IPS-11a (cell line): Measurements from ENCODE around the gene TMEM52.
"Not testable (repeated sequence)": the region's sequence is repeated elsewhere in the genome, so short reads cannot be mapped to it uniquely, and the experiment has no call there.

Experiments used
- H3K4me3 ChIP-seq: one replicate; pipeline ENCODE4 v1.5.1; 2013; ENCODE audit warnings: low read depth, low read length, control low read depth

TMEM52 gene

DNA sequence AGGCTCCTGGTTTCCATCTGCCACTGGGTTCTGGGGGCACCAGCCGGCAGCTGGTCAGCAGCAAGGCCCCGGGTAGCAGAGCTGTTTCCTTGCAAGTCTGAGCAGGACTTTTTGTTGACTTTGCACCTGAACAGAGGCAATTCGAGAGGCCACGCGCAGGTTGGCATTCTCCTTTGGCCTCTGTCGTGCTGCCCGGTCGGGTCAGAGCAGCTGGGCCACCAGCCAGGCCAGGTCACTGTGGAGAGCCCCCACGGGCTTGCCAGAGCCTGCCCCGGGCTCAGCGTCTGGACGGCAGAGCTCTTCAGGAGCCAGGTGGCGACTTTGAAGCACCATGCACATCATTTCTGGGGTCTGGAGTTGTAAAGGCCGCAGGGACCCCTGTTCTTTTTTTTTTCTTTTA lies 28.4 kb upstream of the TMEM52 start:
- H3K4me3 ChIP-seq, result no peak overlapping the region

DNA sequence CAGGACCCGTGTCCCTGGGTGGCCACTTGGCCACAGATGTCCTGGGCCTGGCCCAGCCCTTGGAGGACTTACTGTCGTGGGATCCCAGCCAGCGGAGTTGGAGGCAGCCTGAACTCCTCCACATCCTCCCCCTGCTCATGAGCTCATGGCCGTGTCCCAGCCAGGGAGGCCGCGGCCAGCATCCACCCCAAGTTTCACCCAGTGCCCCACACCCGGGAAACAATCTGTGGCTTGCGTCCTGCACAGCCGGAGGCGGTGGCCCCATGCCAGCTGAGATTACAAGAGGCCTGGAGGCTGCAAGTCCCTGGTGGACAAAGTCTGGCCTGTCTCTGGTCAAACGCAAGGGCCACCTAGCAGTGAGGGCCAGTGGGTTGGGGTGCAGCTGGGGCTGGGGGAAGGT lies 27.5 kb upstream of the TMEM52 start:
- H3K4me3 ChIP-seq, result no peak overlapping the region

DNA sequence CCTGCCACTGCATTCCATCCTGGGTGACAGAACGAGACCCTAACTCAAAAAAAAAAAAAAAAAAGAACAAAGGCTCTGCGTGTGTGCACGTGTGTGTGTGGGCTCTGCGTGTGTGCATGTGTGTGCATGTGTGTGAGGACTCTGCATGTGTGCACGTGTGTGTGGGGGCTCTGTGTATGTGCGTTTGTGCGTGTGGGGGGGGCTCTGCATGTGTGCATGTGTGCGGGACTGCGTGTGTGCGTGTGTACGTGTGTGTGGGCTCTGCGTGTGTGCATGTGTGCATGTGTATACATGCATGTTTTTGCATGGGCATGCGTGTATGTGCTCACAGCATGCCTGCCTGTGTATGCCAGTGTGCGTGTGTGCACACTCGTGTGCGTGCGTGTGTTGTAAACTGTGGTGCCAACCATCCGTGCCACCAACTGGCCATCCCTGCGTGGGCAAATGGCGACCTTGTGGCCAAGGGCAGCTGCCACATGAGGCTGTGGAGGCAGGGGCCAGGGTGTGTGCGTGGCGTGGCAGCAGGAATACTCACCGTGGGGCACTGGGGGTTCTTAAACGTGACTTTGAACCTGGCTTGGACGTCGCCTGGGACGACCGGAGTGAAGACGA lies 26.8 kb upstream of the TMEM52 start:
- H3K4me3 ChIP-seq, result no peak overlapping the region

DNA sequence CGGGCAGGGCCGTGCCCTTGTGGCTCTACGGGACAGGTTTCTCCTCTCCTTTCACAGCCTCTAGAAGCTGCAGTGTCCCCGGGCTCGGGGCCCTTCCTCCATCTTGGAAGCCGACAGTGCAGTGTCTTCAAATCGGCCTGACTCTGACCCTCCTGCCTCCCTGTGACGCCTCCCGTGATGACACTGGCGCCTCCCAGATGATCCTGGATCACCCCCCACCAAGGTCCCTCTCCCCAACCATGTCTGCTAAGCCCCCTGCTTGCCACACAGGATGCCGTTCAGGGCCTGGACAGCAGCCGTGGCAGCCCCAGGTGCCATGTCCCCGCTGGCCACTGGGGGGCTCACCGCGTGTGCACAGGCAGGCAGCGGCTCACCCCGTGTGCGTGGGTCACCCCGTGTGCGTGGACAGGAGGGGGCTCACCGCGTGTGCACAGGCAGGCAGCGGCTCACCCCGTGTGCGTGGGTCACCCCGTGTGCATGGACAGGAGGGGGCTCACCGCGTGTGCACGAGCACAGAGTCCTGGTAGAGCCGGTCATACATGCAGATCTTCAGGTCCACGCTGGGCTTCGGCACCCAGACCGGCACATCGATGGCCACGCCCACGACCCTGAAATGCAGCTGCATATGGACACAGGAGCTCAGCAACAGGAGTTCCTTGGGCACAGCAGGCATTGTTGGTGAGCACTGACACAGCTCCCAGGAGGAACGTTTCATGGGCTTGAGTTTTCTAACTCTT lies 24.9 kb upstream of the TMEM52 start:
- no peak overlapping the region for H3K4me3 ChIP-seq

DNA sequence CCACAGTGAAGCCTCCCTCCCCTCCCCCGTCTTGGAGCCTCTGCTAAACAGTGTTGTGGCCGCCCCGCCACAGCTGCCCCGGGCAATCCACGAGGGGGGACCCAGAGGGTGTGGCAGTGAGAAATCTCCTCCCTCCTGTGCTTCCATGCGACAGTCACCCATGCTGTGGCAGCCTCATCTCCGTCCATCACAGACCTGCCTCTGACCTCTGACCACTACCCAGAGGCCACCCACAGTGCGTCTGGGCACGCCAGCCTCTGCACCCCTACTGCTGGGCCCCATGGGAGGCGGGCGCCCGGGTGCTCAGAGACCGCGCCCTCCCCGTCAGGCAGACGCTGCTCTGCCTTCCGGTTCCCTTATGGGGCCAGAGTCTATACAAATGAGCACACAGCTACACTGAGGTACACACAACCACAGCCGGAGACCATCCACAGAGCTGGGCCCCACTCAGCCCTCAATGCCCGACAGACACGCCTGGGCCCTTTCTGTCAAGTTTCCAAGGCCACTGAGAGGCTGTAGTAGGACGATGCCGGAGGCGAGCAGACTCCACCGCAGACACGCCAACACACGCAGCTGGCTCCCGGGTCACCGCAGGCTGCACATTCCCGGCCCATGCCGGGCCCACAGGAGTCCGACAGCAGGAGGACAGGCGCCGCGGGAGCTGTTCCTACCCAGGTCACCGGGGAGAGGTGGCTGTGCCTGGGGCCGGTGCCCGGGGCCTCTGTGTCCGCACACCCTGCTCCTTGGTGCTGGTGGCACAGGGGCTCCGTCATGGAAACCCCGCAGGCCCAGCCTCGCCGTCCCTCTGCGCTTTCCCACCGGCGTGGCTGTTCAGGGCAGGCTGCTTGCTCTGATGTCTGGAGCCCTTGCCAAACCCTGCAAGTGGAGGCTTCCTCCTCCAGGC lies 23.9 kb upstream of the TMEM52 start:
- no peak overlapping the region for H3K4me3 ChIP-seq

DNA sequence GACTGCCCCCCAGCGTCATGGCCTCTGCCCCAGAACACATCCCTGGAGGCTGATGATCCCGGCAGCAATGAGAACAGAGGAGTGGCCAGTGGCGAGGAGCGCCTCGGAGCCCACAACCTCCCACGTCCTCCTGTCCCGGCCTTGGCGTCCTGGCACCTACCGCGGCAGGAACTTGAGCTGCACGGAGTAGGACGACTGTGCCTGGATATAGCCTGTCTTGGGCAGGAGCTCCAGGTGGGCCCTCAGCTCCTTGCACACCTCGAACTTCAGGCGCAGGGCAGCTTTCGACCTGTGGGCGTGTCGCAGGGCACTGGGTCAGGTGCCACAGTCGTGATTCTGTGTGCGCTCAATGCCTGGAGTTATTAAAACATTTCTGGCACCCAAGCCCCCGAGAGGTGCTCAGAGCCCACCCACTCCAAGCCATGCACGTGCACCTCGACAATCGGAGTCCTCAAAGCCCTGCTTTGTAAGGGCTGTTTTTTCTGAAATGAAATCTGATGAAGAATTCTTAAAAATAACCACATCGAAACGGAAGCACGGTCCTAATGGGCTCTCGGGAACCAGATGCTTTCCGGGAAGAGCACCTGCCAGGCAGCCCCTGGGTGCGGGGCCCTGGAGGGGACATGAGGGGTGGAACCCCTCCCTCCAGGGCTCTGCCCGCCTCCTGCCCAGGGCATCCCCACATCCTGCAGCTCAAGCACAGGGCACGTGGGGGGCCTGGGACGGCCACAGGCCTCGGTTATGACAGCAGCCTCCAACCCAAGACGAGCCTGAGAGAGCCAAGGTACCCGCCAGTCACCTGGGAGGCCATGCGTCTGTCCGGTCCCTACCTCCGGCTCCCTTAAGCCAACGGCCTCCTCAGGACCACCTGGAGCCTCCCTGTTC lies 23.0 kb upstream of the TMEM52 start:
- no peak overlapping the region for H3K4me3 ChIP-seq

DNA sequence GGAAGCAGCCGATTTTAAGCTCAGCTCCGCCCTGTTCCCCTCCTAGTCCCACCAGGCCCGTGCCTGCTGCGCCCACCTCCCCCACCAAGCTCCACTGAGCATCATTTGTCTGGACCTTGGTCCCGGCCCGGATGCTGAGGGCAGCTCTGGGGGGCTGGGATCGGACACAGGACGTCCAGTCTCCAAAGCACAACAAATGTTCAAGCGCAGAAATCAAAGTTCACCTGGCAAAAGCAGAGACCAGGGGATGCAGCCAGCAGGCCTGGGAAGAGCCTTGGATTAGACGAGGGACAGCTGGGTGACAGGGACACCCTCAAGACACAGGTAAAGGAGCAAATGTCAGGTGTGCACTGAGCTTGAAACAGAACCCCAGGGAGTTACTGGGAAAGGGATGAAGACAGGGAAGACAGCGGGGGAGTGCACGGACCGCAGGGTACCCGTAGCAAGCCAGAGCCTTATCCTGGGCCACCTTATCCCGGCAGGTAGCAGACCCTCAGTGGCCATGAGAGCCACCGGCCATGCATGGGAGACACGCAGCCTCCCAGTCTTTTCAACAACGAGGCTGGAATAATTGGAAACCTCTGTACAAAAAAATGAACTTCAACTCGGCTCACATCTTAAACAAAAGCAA lies 22.2 kb upstream of the TMEM52 start:
- no peak overlapping the region for H3K4me3 ChIP-seq

DNA sequence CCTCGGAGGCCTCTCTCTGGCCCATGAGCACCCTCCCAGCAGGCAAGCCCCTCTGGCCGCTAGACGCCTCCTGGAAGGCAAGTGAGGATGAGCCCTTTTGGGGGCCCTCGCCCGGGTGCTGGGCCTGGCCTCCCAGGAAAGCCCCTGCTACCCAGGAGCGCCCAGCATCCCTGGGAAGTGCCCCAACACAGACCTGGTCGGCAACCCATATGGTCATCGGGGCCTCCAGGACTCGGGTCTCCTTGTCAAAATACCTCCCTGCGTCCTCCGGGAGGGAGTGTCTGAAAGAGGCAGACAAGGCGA lies 21.0 kb upstream of the TMEM52 start:
- H3K4me3 ChIP-seq, result no peak overlapping the region

DNA sequence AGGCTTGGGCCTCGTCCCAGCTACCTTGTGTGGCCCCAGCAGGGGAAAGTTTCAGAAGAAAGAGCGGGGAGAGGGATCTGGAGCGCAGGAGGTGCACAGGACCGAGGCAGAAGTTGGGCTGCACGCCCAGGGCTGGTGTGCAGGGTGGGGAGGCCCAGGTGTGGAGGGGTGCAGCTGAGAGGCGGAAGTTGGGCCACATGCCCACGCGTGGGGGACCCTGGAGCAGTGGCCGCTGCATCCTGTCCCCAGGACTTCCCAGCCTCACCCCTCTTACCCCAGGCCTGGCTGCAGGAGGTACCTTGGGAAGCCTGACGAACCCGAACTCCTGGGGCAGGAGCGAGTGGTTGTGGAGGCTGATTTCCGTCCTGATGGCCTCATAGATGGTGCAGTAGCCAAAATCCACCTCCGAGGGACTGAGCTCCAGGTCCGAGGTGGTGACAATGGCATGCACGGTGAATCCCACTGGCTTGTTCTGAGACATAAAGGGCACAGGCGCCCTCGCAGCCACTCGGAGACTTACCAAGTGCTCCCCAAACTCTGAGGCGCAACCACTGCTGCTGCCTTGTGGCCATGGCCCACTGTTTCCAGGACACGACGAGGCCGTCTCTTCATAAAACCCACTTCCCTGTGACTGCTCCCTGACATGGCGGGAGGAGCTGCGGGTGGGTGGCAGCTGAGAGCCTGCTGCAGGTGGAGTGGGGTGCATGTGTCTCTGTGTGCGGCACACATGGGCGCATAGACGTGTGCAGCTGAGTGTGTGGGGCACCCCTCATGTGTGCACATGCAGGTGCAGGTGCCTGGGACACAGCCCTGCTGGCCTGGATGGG lies 20.4 kb upstream of the TMEM52 start:
- no peak overlapping the region for H3K4me3 ChIP-seq

DNA sequence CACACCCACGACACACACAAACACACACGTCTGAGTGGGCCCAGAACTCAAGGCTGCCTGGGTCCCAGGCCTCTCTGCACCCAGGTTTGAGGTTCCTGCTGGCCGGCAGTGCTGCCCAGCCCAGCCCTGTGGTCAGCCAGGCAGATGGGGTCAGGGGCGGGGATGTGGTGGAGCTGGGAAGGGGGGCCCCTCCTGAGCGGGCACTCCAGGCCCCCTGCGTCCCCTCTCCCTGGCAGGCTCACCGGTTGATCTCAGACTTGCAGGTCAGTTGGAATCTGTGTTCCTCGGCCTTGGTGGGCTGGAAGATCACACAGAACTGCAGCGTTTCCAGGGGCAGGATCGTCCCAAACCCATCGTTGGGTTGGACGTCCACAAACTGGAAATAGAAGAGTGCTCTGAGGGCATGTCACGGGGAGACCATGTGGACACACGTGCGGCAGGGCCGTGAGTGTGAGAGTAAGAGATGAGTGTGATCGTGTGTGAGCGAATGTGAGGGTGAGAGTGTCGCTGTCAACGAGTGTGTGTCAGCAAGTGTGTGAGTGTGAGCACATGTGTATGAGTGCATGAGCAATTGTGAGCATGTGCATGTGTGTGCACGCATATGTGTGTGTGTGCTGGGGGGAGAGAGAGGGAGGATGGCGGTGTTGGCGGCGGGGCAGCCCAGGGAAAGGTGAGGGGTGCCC lies 19.7 kb upstream of the TMEM52 start:
- H3K4me3 ChIP-seq, result no peak overlapping the region

DNA sequence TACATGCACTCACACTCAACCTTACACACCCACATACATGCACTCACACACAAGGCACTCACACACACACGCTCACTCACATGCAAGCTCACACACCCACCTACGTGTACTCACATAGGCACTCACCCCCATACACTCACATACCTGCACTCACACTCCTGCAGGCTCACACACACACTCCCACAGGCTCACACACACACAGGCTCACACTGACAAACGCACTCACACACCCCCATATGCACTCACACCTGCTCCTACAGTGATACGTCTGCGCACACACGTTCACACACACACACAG lies 19.1 kb upstream of the TMEM52 start:
- no peak overlapping the region for H3K4me3 ChIP-seq

DNA sequence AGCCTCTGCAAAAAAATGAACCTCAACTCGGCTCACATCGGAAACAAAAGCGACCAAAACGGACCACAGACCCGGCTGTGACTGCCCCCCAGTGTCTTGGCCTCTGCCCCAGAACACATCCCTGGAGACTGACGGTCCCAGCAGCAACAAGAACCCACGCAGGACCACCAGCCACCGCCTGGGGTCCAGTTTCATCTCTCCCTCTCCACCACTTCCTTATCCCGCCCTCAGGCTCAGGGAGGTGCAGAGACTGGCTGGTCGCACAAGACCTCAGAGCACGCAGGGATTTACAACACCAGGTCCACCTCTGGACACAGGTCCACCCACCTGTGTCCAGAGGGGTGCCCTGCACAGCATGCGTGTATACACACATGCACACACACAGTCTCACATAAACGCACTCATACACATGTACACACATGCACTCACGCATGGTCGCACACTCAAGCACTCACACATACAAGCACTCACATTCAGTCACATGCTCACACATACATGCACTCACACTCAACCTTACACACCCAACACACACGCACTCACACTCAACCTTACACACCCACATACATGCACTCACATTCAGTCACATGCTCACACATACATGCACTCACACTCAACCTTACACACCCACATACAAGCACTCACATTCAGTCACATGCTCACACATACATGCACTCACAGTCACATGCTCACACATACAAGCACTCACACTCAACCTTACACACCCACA lies 18.6 kb upstream of the TMEM52 start:
- H3K4me3 ChIP-seq, result no peak overlapping the region

DNA sequence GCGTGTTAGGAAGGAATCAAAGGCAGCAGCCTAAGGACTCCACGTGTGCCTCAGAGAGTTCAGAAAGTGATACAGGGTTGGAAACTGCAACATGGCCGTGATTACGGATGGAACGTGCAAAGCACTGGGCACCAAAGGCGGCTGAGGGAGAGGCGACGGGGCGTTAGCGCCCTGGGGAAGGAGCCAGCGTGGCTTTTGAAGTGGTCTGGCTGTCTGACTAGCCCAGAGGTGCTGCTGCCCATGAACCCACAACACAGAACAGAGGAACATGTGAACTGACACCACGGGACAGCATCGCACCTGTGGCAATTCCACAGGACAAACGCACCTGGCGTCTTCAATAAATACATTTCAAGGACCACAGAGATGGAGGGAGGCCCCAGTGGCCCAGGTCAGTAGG lies 18.0 kb upstream of the TMEM52 start:
- no peak overlapping the region for H3K4me3 ChIP-seq

DNA sequence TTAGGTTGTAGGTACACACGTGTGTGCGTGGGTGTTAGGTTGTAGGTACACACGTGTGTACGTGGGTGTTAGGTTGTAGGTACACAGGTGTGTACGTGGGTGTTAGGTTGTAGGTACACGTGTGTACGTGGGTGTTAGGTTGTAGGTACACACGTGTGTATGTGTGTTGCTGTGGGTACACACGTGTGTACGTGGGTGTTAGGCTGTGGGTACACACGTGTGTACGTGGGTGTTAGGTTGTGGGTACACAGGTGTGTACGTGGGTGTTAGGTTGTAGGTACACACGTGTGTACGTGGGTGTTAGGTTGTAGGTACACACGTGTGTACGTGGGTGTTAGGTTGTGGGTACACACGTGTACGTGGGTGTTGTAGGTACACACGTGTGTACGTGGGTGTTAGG lies 15.8 kb upstream of the TMEM52 start:
- not testable (repeated sequence) for H3K4me3 ChIP-seq

DNA sequence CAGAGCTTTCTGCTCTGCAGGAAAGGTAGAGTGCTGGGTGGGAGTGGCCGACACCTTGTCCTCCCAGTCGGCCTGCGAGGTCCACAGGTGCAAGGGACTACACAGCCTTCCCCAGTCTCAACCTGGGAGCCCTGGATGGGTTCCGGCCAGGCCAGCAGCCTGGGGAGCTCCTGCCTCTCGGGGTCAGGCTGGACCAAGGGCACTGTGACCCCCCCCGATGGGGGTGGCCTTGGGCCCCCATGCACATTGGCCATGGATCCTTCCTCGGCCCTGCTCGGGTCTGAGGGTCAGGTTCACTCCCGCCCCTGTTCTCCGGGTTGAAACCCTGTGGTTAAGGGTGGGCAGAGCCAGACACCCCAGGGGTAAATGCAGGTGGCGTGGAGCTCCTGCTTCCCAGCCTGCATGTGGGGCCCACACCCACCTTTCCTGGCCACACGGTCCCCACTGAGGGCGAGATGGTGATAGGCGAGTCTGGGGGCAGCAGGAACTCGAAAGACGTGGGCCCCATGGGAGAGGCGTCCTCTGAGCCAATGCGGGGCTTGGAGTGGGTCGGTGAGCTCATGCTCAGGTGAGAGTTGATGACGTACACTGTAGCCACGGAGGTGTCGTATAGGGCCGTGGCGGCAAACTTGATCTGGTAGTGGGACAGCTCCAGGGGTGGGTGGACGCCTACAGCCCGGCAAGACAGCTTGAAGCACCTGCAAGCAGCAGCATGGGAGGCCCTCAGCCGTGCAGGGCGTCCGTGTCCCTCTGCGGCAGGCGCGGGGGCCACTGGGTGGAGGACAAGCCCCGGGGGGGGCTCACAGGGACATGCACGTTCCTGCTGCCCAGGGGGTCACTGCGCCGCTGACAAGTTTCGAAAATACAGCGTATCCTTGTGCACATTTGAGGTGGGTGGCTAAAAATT lies 10.8 kb upstream of the TMEM52 start:
- H3K4me3 ChIP-seq, result no peak overlapping the region

DNA sequence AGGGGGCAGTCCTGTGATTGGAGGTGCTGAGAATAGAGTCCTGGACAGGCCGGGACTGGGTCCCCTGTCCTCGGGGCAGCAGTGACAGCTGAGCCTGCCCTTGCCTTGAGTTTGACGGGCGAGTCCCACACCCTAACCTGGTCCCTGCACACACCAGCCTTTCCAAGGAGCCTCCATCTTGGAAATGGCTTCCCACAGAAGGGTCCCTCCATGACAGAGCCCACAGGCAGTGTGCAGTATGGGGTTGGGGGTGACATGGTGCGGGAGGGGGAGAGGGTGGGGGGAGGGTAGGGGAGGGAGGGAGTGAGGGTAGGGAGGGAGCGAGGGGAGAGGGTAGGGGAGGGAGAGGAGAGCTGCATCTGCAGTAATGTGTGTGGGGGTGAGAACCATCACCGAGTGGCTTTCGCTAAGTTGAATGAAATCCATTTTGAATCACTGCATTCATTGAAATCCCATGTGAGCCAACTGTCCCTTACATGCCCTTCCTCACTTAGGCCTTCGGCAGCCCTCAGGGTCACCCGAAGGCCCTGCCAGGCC lies 10.1 kb upstream of the TMEM52 start:
- no peak overlapping the region for H3K4me3 ChIP-seq
